Stimulated activated CD8-positive, alpha-beta memory T cell treated with anti-CD3 and anti-CD28 coated beads, Interleukin-7, amount 100 ng/mL, for 1 hour (primary cell): Measurements from ENCODE around the gene ARSI.
"Not testable (repeated sequence)": the region's sequence is repeated elsewhere in the genome, so short reads cannot be mapped to it uniquely, and the experiment has no call there.

Source experiments
- DNase-seq, 2 donors: peaks; one replicate each; pipeline ENCODE4 v3.0.0-alpha.2; 2020; ENCODE audit warnings: low read depth in 2 of 2

Gene ARSI

GRCh38 chr5:150265870-150266383 is 36.8 kb downstream of the ARSI start:
- DNase-seq, result no peak

- DNase-seq, result no peak
Observed at GRCh38 chr5:150264667-150265603, 37.8 kb downstream of the ARSI start.

- no peak for DNase-seq
Observed at GRCh38 chr5:150263801-150264621, 38.7 kb downstream of the ARSI start.

- DNase-seq, result no peak
Observed at GRCh38 chr5:150263375-150263775, 39.3 kb downstream of the ARSI start.

- DNase-seq, result no peak
Observed at GRCh38 chr5:150262502-150262901, 40.2 kb downstream of the ARSI start.

- DNase-seq, result no peak
Observed at GRCh38 chr5:150261231-150261630, 41.5 kb downstream of the ARSI start.

- no peak for DNase-seq
Observed at GRCh38 chr5:150258130-150258529, 44.6 kb downstream of the ARSI start.

GRCh38 chr5:150257424-150257823 is 45.3 kb downstream of the ARSI start:
- DNase-seq, result no peak

- no peak for DNase-seq
Observed at GRCh38 chr5:150256410-150257064, 46.2 kb downstream of the ARSI start.

GRCh38 chr5:150255659-150256409 is 46.9 kb downstream of the ARSI start:
- no peak for DNase-seq

- DNase-seq, result no peak
Observed at GRCh38 chr5:150254774-150255173, 47.9 kb downstream of the ARSI start.

- DNase-seq, result no peak
Observed at GRCh38 chr5:150254363-150254762, 48.3 kb downstream of the ARSI start.

- DNase-seq, result no peak
Observed at GRCh38 chr5:150253416-150254208, 49.1 kb downstream of the ARSI start.

- no peak for DNase-seq
Observed at GRCh38 chr5:150252489-150252888, 50.2 kb downstream of the ARSI start.

- DNase-seq, result no peak
Observed at GRCh38 chr5:150251504-150251903, 51.2 kb downstream of the ARSI start.

GRCh38 chr5:150249744-150250143 is 53.0 kb downstream of the ARSI start:
- DNase-seq, result no peak

- DNase-seq, result no peak
Observed at GRCh38 chr5:150248946-150249345, 53.8 kb downstream of the ARSI start.

- DNase-seq, result not testable (repeated sequence)
Observed at GRCh38 chr5:150248493-150248892, 54.2 kb downstream of the ARSI start.

- DNase-seq, result no peak
Observed at GRCh38 chr5:150247726-150248125, 55.0 kb downstream of the ARSI start.

GRCh38 chr5:150246835-150247234 is 55.9 kb downstream of the ARSI start:
- DNase-seq, result no peak
